Vagina (tissue), 2 donors: ENCODE data around the gene NAA16. TPM values are rescaled to one million over a fixed set of nuclear protein-coding genes. Genes with fewer than 3 reads are reported as not detected.

Experiments used
- DNase-seq, 2 donors: peaks; one replicate each; pipeline ENCODE4 v3.0.0-alpha.2; 2017; ENCODE audit errors: extremely low spot score in 2 of 2
- H3K27ac ChIP-seq: fragments of 200-600 bp; sonication (generic); one replicate; pipeline ENCODE4 v1.5.1; 2019
- H3K27me3 ChIP-seq: fragments of 200-600 bp; sonication (generic); one replicate; pipeline ENCODE4 v1.5.1; 2019
- H3K36me3 ChIP-seq, 2 donors: fragments of 200-600 bp; sonication (generic); one replicate each; pipeline ENCODE4 v1.5.1; 2017 to 2019
- H3K4me1 ChIP-seq: fragments of 200-600 bp; sonication (generic); one replicate; pipeline ENCODE4 v1.5.1; 2019
- H3K4me3 ChIP-seq, 2 donors: fragments of 200-600 bp; sonication (generic); 1 replicate in 1 of 2; 2 replicates in 1 of 2; pipeline ENCODE4 v1.5.1; 2016 to 2019
- H3K9me3 ChIP-seq: fragments of 200-600 bp; sonication (generic); one replicate; pipeline ENCODE4 v1.5.1; 2019
- POLR2A ChIP-seq, 2 donors: fragments of 450-650 bp; IDR thresholded peaks; one replicate each; pipeline ENCODE4 v1.6.1; 2017; ENCODE audit warnings: antibody characterized with exemption in 2 of 2, mild to moderate bottlenecking in 2 of 2, moderate library complexity in 2 of 2
- POLR2AphosphoS5 ChIP-seq, 2 donors: sonication (generic); formaldehyde crosslinking; IDR thresholded peaks; one replicate each; pipeline ENCODE4 v1.9.0; 2017; ENCODE audit warnings: antibody characterized with exemption in 2 of 2, mild to moderate bottlenecking in 2 of 2, low read depth in 1 of 2; ENCODE audit not compliant: insufficient read depth in 1 of 2
- intact Hi-C: fragments of 100-400 bp; cut with DNase I; formaldehyde crosslinking; loops from one replicate; pipeline ENCODE4 v1.15.1; 2023
- total RNA-seq: library from RNA; depleted of rRNA; stranded (reverse); fragments of >200 nt; gene quantifications from one replicate; pipeline ENCODE4 v1.2.3, GENCODE V29; 2016
- TF ChIP-seq, protein P1 (sequence below), 3 experiments: fragments of 450-650 bp in 2 of 3; fragments of 200-600 bp in 1 of 3; sonication (generic) in 1 of 3; IDR thresholded peaks; one replicate each; pipeline ENCODE4 v1.5.1; 2017 to 2019; ENCODE audit warnings: antibody characterized with exemption in 3 of 3, mild to moderate bottlenecking in 2 of 3, moderate library complexity in 2 of 3

NAA16 gene
- total RNA-seq, 1 donor from 2014 or later = 30.2 TPM

DNA sequence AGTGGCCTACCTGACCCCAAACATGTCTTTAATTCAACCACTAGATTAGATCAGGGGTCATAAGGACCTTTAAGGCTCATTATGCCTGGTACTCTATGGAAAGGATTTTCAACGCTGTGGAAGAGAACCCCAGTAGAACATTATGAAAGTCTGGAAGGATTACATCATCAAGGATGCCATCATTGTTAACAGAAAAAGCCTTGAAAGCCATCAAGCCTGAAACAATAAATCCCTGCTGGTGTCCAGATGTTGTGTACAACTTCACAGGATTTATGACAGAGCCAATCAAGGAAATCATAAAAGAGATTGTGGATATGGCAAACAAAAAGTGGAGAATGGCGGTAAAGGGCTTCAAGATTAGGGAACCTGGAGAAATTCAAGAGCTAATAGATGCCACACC, 59.7 kb downstream of the NAA16 start:
- Histone ChIP-seq H3K4me1 (no peaks in the 10 kb centered on the region), H3K9me3 (no peaks in the 10 kb centered on the region), H3K27me3 (no peaks in the 10 kb centered on the region), H3K27ac (no peak overlapping the region), H3K4me3 (no peak overlapping the region), H3K36me3 (peaks cover 0 to 62% of the 10 kb centered on the region in 2 donors)
- TF ChIP-seq, protein P1, sequence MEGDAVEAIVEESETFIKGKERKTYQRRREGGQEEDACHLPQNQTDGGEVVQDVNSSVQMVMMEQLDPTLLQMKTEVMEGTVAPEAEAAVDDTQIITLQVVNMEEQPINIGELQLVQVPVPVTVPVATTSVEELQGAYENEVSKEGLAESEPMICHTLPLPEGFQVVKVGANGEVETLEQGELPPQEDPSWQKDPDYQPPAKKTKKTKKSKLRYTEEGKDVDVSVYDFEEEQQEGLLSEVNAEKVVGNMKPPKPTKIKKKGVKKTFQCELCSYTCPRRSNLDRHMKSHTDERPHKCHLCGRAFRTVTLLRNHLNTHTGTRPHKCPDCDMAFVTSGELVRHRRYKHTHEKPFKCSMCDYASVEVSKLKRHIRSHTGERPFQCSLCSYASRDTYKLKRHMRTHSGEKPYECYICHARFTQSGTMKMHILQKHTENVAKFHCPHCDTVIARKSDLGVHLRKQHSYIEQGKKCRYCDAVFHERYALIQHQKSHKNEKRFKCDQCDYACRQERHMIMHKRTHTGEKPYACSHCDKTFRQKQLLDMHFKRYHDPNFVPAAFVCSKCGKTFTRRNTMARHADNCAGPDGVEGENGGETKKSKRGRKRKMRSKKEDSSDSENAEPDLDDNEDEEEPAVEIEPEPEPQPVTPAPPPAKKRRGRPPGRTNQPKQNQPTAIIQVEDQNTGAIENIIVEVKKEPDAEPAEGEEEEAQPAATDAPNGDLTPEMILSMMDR (IDR thresholded peaks at IDR 0.05) = no peak
- no peak for TF ChIP-seq POLR2A (IDR thresholded peaks at IDR 0.05)
- TF ChIP-seq POLR2AphosphoS5 (IDR thresholded peaks at IDR 0.05; ENCODE audit: insufficient read depth in 1 of 2, low read depth in 1 of 2) = no peak
- intact Hi-C loops = no loop called here
- no peak for DNase-seq

GRCh38 chr13:41377446-41377845, 66.4 kb downstream of the NAA16 start:
- Histone ChIP-seq H3K36me3 (peaks cover 0 to 31% of the 10 kb centered on the region in 2 donors), H3K27ac (no peak overlapping the region), H3K4me1 (no peaks in the 10 kb centered on the region), H3K27me3 (no peaks in the 10 kb centered on the region), H3K9me3 (no peaks in the 10 kb centered on the region), H3K4me3 (no peak overlapping the region)
- TF ChIP-seq, protein P1 (IDR thresholded peaks at IDR 0.05) = no peak
- TF ChIP-seq POLR2AphosphoS5 (IDR thresholded peaks at IDR 0.05; ENCODE audit: insufficient read depth in 1 of 2, low read depth in 1 of 2) (no peak), POLR2A (IDR thresholded peaks at IDR 0.05) (no peak)
- intact Hi-C loops = no loop called here
- no peak for DNase-seq

DNA sequence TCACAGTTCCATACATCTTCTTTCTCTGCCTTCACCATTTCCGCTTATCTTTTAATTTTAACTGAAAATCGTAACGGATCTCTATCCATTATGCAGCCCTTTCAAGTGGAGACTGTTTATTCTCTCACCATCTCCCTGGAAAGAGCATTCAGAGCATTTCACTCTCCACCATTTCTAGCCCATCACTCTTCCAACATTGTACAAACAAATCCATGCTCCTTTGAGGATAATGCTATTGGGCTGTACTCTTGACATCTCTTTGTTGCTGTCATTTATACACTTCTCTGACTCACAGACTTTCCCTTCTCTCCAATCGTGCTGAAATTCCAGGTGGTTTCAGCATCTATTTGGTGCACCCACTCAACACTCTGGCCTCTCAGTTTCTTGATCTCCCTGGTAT, 71.4 kb downstream of the NAA16 start:
- intact Hi-C loops = no loop called here
- TF ChIP-seq, protein P1 (IDR thresholded peaks at IDR 0.05) = no peak
- TF ChIP-seq POLR2AphosphoS5 (IDR thresholded peaks at IDR 0.05; ENCODE audit: insufficient read depth in 1 of 2, low read depth in 1 of 2) = no peak
- TF ChIP-seq POLR2A (IDR thresholded peaks at IDR 0.05) = no peak

GRCh38 chr13:41383386-41383785, 72.3 kb downstream of the NAA16 start:
- intact Hi-C loops = no loop called here
- DNase-seq = no peak
- Histone ChIP-seq H3K36me3 (no peaks in the 10 kb centered on the region), H3K4me1 (no peaks in the 10 kb centered on the region), H3K4me3 (no peak overlapping the region), H3K9me3 (no peaks in the 10 kb centered on the region), H3K27me3 (no peaks in the 10 kb centered on the region), H3K27ac (no peak overlapping the region)
- no peak for TF ChIP-seq POLR2A (IDR thresholded peaks at IDR 0.05)
- TF ChIP-seq POLR2AphosphoS5 (IDR thresholded peaks at IDR 0.05; ENCODE audit: insufficient read depth in 1 of 2, low read depth in 1 of 2) = no peak
- TF ChIP-seq, protein P1 (IDR thresholded peaks at IDR 0.05) = no peak

More for the DNA sequence above, 71.4 kb downstream of the NAA16 start:
- no peaks in the 10 kb centered on the region for H3K9me3 ChIP-seq
- no peaks in the 10 kb centered on the region for H3K4me1 ChIP-seq
- no peak overlapping the region for H3K4me3 ChIP-seq
- no peak for DNase-seq
- H3K27ac ChIP-seq = no peak overlapping the region
- H3K36me3 ChIP-seq = no peaks in the 10 kb centered on the region
- H3K27me3 ChIP-seq = no peaks in the 10 kb centered on the region

GRCh38 chr13:41384749-41385503, 73.9 kb downstream of the NAA16 start:
- DNase-seq = no peak
- H3K36me3 ChIP-seq = no peaks in the 10 kb centered on the region
- H3K9me3 ChIP-seq = no peaks in the 10 kb centered on the region
- intact Hi-C loops = no loop called here
- no peak overlapping the region for H3K4me3 ChIP-seq
- no peaks in the 10 kb centered on the region for H3K4me1 ChIP-seq
- H3K27me3 ChIP-seq = no peaks in the 10 kb centered on the region
- TF ChIP-seq POLR2AphosphoS5 (IDR thresholded peaks at IDR 0.05; ENCODE audit: insufficient read depth in 1 of 2, low read depth in 1 of 2) (no peak), POLR2A (IDR thresholded peaks at IDR 0.05) (no peak)
- TF ChIP-seq, protein P1 (IDR thresholded peaks at IDR 0.05) = no peak
- H3K27ac ChIP-seq = no peak overlapping the region
